ENCODE measurements around the gene CD9. TPM values are rescaled to one million over a fixed set of nuclear protein-coding genes. Genes with fewer than 3 reads are reported as not detected.
A peak's percentile ranks its signal among the peaks of the same experiment; 100 is the strongest.

The CD9 gene
- total and polyA plus RNA-seq, 2 donors (not counting 3 experiments of a cell fraction or from before 2014, with no cell fraction given), result 379 to 1,225 TPM

DNA sequence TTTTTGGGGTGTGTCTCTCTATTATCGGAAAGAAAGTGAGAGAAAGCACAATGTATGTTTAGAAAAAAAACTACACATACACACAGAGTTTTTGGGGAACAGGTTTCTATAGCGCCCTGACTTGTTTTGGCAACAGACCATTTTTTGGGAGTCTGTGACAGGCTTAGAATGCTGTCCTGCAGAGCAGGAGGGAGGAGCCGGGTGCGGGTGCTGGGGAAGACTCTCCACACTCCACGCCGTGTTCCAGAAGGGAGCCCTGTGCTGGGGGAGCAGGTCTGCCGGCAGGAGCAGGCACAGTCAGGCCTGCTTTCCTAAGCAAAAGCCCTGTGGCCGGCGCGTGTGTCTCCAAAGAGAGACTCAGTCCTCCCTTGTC lies 26.5 kb downstream of the CD9 start:
- Histone ChIP-seq H3K36me3 (ENCODE audit: control insufficient read depth in 2 of 2, extremely low read depth in 1 of 2, insufficient read depth in 2 of 2, low read length in 2 of 2) (peaks cover 17 to 20% of the 10 kb centered on the region in 2 experiments), H3K4me2 (ENCODE audit: insufficient read depth, low read length) (no peak overlapping the region), H3K27me3 (ENCODE audit: control insufficient read depth in 2 of 2, insufficient read depth in 2 of 2, low read length in 2 of 2) (no peaks in the 10 kb centered on the region), H3K9ac (replicated peaks; ENCODE audit: extremely low read depth, insufficient read depth, low read length) (peak overlapping the region; percentile 49), H3K79me2 (ENCODE audit: control insufficient read depth, insufficient read depth, low read length) (peaks cover 97% of the 10 kb centered on the region), H3K27ac (ENCODE audit: insufficient read depth, low read depth, low read length) (peak overlapping the region; percentile 54), H4K20me1 (replicated peaks; ENCODE audit: control insufficient read depth, extremely low read depth, insufficient read depth, low read length) (no peaks in the 10 kb centered on the region), H3K9me3 (replicated peaks; ENCODE audit: control insufficient read depth, insufficient read depth, low read length) (no peaks in the 10 kb centered on the region), H3K4me3 (replicated peaks in 1 of 3; ENCODE audit: insufficient read depth in 1 of 3, low read depth in 1 of 3, low read length in 3 of 3) (no peak overlapping the region), H3K9me1 (replicated peaks; ENCODE audit: control insufficient read depth, extremely low read depth, insufficient read depth, low read length) (no peaks in the 10 kb centered on the region), H3K4me1 (ENCODE audit: control insufficient read depth, extremely low read depth, insufficient read depth, low read length) (peaks cover 71% of the 10 kb centered on the region), H2AFZ (ENCODE audit: low read depth, low read length) (no peak overlapping the region)
- CTCF ChIA-PET, result no interaction called here
- BruUV-seq (replicated peaks), result no TSS peak
- intact Hi-C loops (cut with micrococcal nuclease) (no loop called here), dilution Hi-C loops (cut with MboI; ENCODE audit: extremely low pct_ligation_motif_present, low sequenced_read_pairs) (no loop called here)
- no peak for DNase-seq (ENCODE audit: low read depth, low spot score)
- POLR2A ChIA-PET, result no interaction called here
- FAIRE-seq, result no peak
- TF ChIP-seq CTCF (IDR thresholded peaks at IDR 0.05; ENCODE audit: extremely low read depth in 1 of 2, insufficient read depth in 1 of 2, low read depth in 1 of 2, low read length in 2 of 2) (no peak), MAX (IDR thresholded peaks at IDR 0.05; ENCODE audit: insufficient read depth, insufficient read length) (no peak), POLR2AphosphoS5 (IDR thresholded peaks at IDR 0.05; ENCODE audit: insufficient read depth, low read depth, low read length) (no peak), GATA2 (IDR thresholded peaks at IDR 0.05; ENCODE audit: insufficient read depth, insufficient read length, low read depth, low read length) (no peak), JUN (IDR thresholded peaks at IDR 0.05; ENCODE audit: borderline replicate concordance, insufficient read depth, insufficient read length, low read depth) (no peak), MYC (IDR thresholded peaks at IDR 0.05; ENCODE audit: low read depth, low read length) (no peak), EZH2 (IDR thresholded peaks at IDR 0.05; ENCODE audit: borderline replicate concordance, low read depth, low read length, severe bottlenecking) (no peak), POLR2A (IDR thresholded peaks at IDR 0.05; ENCODE audit: low read depth, low read length) (no peak), FOS (IDR thresholded peaks at IDR 0.05; ENCODE audit: borderline replicate concordance, insufficient read depth, low read length) (no peak)
